HCT116 (cell line): Measurements from ENCODE around the gene RBMS1. TPM values are rescaled to one million over a fixed set of nuclear protein-coding genes. Genes with fewer than 3 reads are reported as not detected.

Source experiments
- ATAC-seq: fragments of 200-7000 bp; cut with Tn5 transposase; 2 replicates; pipeline ENCODE4 v1.9.1; 2020; ENCODE audit warnings: mild to moderate bottlenecking, moderate library complexity
- BruUV-seq: library from RNA; stranded (reverse); fragments of 400-500 nt; replicated peaks from 2 replicates; lab custom pipeline; 2021; lab: Mats Ljungman, UMichigan
- CTCF ChIA-PET: fragments of 300-600 bp; sonication (Branson Sonifier 250); formaldehyde crosslinking; loops from one replicate; lab custom pipeline; 2021; ENCODE audit warnings: antibody characterized with exemption; lab: Charles Lee
- POLR2A ChIA-PET: fragments of 300-600, 350-600 bp; sonication (Branson Sonifier 250); formaldehyde crosslinking; loops from one replicate; lab custom pipeline; 2021; ENCODE audit warnings: antibody characterized with exemption; lab: Charles Lee
- RAD21 ChIA-PET, 2 experiments: fragments of 300-600 bp; sonication (Branson Sonifier 250); formaldehyde crosslinking; loops; one replicate each; lab custom pipeline; 2023; ENCODE audit warnings: low total read pairs in 2 of 2; ENCODE audit not compliant: uncharacterized antibody in 2 of 2, unreplicated experiment in 2 of 2, low non-redundant PET in 1 of 2; lab: Charles Lee
- DNase-seq: peaks from one replicate; pipeline ENCODE4 v3.0.0-alpha.2; 2010; ENCODE audit warnings: low read depth, low spot score
- H2AFZ ChIP-seq: fragments of 200-600 bp; shearing (Covaris generic), sonication (generic); 2 replicates; pipeline ENCODE4 v1.6.1; 2017; ENCODE audit warnings: low read depth, mixed run types, mixed read lengths, antibody characterized with exemption, low read length; ENCODE audit not compliant: poor library complexity, severe bottlenecking
- H3K27ac ChIP-seq: 2 replicates; pipeline ENCODE4 v1.5.1; 2012; ENCODE audit warnings: low read depth, low read length
- H3K27me3 ChIP-seq: fragments of 200-600 bp; sonication (generic); 2 replicates; pipeline ENCODE4 v1.6.1; 2016; ENCODE audit warnings: mixed run types, low read length, mixed read lengths; ENCODE audit not compliant: insufficient read depth
- H3K36me3 ChIP-seq, 2 experiments: fragments of 200-500 bp in 1 of 2; fragments of 200-600 bp in 1 of 2; sonication (Bioruptor generic) in 1 of 2; sonication (generic) in 1 of 2; 2 replicates each; pipeline versions ENCODE4 v1.5.1 to v1.6.1; 2014 to 2016; ENCODE audit warnings: low read length in 2 of 2, inconsistent platforms in 1 of 2, mixed read lengths in 1 of 2, mixed run types in 1 of 2; ENCODE audit not compliant: insufficient read depth in 2 of 2, control insufficient read depth in 1 of 2
- H3K4me1 ChIP-seq, 2 experiments: fragments of 200-600 bp in 1 of 2; sonication (generic) in 1 of 2; 2 replicates each; pipeline versions ENCODE4 v1.5.1 to v1.6.1; 2012 to 2017; ENCODE audit warnings: low read length in 2 of 2, inconsistent platforms in 1 of 2, mild to moderate bottlenecking in 1 of 2, mixed read lengths in 1 of 2, mixed run types in 1 of 2, moderate library complexity in 1 of 2; ENCODE audit not compliant: insufficient read depth in 2 of 2, control insufficient read depth in 1 of 2
- H3K4me2 ChIP-seq: fragments of 200-600 bp; sonication (generic); 2 replicates; pipeline ENCODE4 v1.6.1; 2017; ENCODE audit warnings: mixed run types, low read length, mixed read lengths
- H3K4me3 ChIP-seq, 2 experiments: fragments of 200-600 bp in 1 of 2; sonication (generic) in 1 of 2; replicated peaks in 1 of 2; 2 replicates each; pipeline ENCODE4 v1.5.1; 2011 to 2016; ENCODE audit warnings: low read length in 2 of 2, control low read depth in 1 of 2, low read depth in 1 of 2, mild to moderate bottlenecking in 1 of 2, mixed read lengths in 1 of 2, mixed run types in 1 of 2
- H3K79me2 ChIP-seq: fragments of 200-600 bp; sonication (generic); 2 replicates; pipeline ENCODE4 v1.6.1; 2017; ENCODE audit warnings: mild to moderate bottlenecking, mixed run types, low read length, moderate library complexity, mixed read lengths; ENCODE audit not compliant: insufficient read depth
- H3K9ac ChIP-seq: fragments of 200-600 bp; sonication (generic); 2 replicates; pipeline ENCODE4 v1.6.1; 2016; ENCODE audit warnings: low read length, mixed read lengths
- H3K9me2 ChIP-seq: fragments of 200-600 bp; sonication (generic), shearing (Covaris generic); 2 replicates; pipeline ENCODE4 v1.6.1; 2017; ENCODE audit warnings: mixed run types, mild to moderate bottlenecking, moderate library complexity; ENCODE audit not compliant: insufficient read depth
- H3K9me3 ChIP-seq, 2 experiments: fragments of 200-500 bp in 1 of 2; fragments of 200-600 bp in 1 of 2; sonication (Bioruptor generic) in 1 of 2; sonication (generic) in 1 of 2; 2 replicates each; pipeline ENCODE4 v1.6.1; 2014 to 2017; ENCODE audit warnings: low read length in 2 of 2, mixed read lengths in 2 of 2, inconsistent platforms in 1 of 2, low read depth in 1 of 2, mild to moderate bottlenecking in 1 of 2, mixed run types in 1 of 2, moderate library complexity in 1 of 2; ENCODE audit not compliant: control insufficient read depth in 1 of 2, insufficient read depth in 1 of 2
- H4K20me1 ChIP-seq: fragments of 200-600 bp; sonication (generic), shearing (Covaris generic); 2 replicates; pipeline ENCODE4 v1.6.1; 2017; ENCODE audit warnings: mixed run types, mild to moderate bottlenecking, moderate library complexity; ENCODE audit not compliant: insufficient read depth
- CBX3 ChIP-seq: IDR thresholded peaks from 2 replicates; pipeline ENCODE4 v1.6.1; 2012; ENCODE audit warnings: low read depth
- CEBPB ChIP-seq: IDR thresholded peaks from 2 replicates; pipeline ENCODE4 v1.6.1; 2012; ENCODE audit warnings: low read depth
- EGR1 ChIP-seq: IDR thresholded peaks from 2 replicates; pipeline ENCODE4 v1.6.1; 2012; ENCODE audit warnings: low read depth
- ELF1 ChIP-seq: IDR thresholded peaks from 2 replicates; pipeline ENCODE4 v1.6.1; 2012; ENCODE audit warnings: low read depth, borderline replicate concordance
- EZH2 ChIP-seq: fragments of 200-600 bp; sonication (generic); IDR thresholded peaks from 2 replicates; pipeline ENCODE4 v1.6.1; 2017; ENCODE audit warnings: antibody characterized with exemption, mixed run types
- EZH2phosphoT487 ChIP-seq: fragments of 200-600 bp; IDR thresholded peaks from 2 replicates; pipeline ENCODE4 v1.6.1; 2018; ENCODE audit warnings: antibody characterized with exemption, borderline replicate concordance
- JUND ChIP-seq: IDR thresholded peaks from 2 replicates; pipeline ENCODE4 v1.6.1; 2012
- RAD21 ChIP-seq: IDR thresholded peaks from 2 replicates; pipeline ENCODE4 v1.6.1; 2012; ENCODE audit warnings: low read depth, mild to moderate bottlenecking
- SIN3A ChIP-seq: IDR thresholded peaks from 2 replicates; pipeline ENCODE4 v1.6.1; 2012; ENCODE audit warnings: low read depth
- SP1 ChIP-seq: IDR thresholded peaks from 2 replicates; pipeline ENCODE4 v1.6.1; 2012; ENCODE audit warnings: low read depth
- TCF7L2 ChIP-seq: IDR thresholded peaks from 2 replicates; pipeline ENCODE4 v1.7.0; 2011; ENCODE audit warnings: borderline replicate concordance, inconsistent platforms; ENCODE audit not compliant: insufficient read depth, insufficient read length; ENCODE audit errors: extremely low read depth
- YY1 ChIP-seq: IDR thresholded peaks from 2 replicates; pipeline ENCODE4 v1.6.1; 2011; ENCODE audit warnings: low read length, low read depth, moderate library complexity, mild to moderate bottlenecking; ENCODE audit not compliant: insufficient replicate concordance; ENCODE audit errors: extremely low read depth
- ZFX ChIP-seq: fragments of 450-650 bp; IDR thresholded peaks from 2 replicates; pipeline ENCODE4 v1.6.1; 2017
- ZNF274 ChIP-seq: fragments of 200-500 bp; sonication (Bioruptor generic); IDR thresholded peaks from 2 replicates; pipeline ENCODE4 v1.6.1; 2014; ENCODE audit warnings: mild to moderate bottlenecking, low read depth, low read length, inconsistent platforms
- intact Hi-C: fragments of 100-400 bp; cut with micrococcal nuclease; formaldehyde crosslinking; loops from 2 replicates; pipeline ENCODE4 v1.10.0; 2022
- total RNA-seq: library from RNA; stranded (reverse); gene quantifications from one replicate; pipeline ENCODE4 v1.2.1, GENCODE V29; 2021; ENCODE audit not compliant: unreplicated experiment
- TF ChIP-seq, protein P1 (sequence below): IDR thresholded peaks from 2 replicates; pipeline ENCODE4 v1.6.1; 2012; ENCODE audit warnings: low read depth
- TF ChIP-seq, protein P2 (sequence below): IDR thresholded peaks from 2 replicates; pipeline ENCODE4 v1.6.1; 2011; ENCODE audit warnings: mild to moderate bottlenecking, low read length, moderate library complexity; ENCODE audit not compliant: insufficient replicate concordance; ENCODE audit errors: extremely low read depth
- TF ChIP-seq, protein P3 (sequence below), 3 experiments: fragments of 200-600 bp in 1 of 3; sonication (generic) in 1 of 3; IDR thresholded peaks in 2 of 3; conservative IDR thresholded peaks in 1 of 3; 2 replicates each; pipeline ENCODE4 v1.5.1; 2012 to 2017; ENCODE audit warnings: low read depth in 2 of 3, low read length in 2 of 3, antibody characterized with exemption in 1 of 3, borderline replicate concordance in 1 of 3, control low read depth in 1 of 3, mild to moderate bottlenecking in 1 of 3, mixed read lengths in 1 of 3, mixed run types in 1 of 3, moderate library complexity in 1 of 3; ENCODE audit not compliant: insufficient read depth in 1 of 3
- TF ChIP-seq, protein P4 (sequence below): IDR thresholded peaks from 2 replicates; pipeline ENCODE4 v1.6.1; 2012

RBMS1 gene
- total RNA-seq, 1 experiment from 2014 or later = 17.6 TPM

DNA sequence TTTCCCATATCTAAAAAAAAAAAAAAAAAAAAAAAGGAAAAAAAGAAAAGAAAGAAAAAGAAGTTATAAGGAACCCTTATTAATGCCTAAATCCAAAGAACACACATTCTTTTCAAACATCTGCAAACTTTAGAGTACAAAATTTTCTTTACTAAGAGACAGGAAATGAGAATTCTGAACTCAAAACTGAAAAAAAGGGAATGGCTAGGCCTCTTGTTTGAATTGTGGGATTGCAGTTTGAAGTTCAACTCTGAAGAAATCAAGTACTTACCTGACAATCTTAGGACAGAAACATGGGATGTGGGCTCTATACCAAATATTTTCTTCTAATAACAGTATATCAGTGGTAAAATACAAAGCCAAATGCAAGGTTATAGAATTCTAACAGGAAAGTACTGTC lies 175.4 kb downstream of the RBMS1 start:
- H3K36me3 ChIP-seq = no peaks in the 10 kb centered on the region
- H2AFZ ChIP-seq = no peak overlapping the region
- no peak overlapping the region for H3K4me2 ChIP-seq
- ChIA-PET CTCF (no interaction called here), RAD21 (no interaction called here), POLR2A (no interaction called here)
- no peaks in the 10 kb centered on the region for H3K4me1 ChIP-seq
- no peak for TF ChIP-seq ZFX
- no peak for TF ChIP-seq ZNF274
- no peak for TF ChIP-seq RAD21
- no peak for TF ChIP-seq TCF7L2
- TF ChIP-seq EZH2phosphoT487 = no peak
- TF ChIP-seq, protein P1, sequence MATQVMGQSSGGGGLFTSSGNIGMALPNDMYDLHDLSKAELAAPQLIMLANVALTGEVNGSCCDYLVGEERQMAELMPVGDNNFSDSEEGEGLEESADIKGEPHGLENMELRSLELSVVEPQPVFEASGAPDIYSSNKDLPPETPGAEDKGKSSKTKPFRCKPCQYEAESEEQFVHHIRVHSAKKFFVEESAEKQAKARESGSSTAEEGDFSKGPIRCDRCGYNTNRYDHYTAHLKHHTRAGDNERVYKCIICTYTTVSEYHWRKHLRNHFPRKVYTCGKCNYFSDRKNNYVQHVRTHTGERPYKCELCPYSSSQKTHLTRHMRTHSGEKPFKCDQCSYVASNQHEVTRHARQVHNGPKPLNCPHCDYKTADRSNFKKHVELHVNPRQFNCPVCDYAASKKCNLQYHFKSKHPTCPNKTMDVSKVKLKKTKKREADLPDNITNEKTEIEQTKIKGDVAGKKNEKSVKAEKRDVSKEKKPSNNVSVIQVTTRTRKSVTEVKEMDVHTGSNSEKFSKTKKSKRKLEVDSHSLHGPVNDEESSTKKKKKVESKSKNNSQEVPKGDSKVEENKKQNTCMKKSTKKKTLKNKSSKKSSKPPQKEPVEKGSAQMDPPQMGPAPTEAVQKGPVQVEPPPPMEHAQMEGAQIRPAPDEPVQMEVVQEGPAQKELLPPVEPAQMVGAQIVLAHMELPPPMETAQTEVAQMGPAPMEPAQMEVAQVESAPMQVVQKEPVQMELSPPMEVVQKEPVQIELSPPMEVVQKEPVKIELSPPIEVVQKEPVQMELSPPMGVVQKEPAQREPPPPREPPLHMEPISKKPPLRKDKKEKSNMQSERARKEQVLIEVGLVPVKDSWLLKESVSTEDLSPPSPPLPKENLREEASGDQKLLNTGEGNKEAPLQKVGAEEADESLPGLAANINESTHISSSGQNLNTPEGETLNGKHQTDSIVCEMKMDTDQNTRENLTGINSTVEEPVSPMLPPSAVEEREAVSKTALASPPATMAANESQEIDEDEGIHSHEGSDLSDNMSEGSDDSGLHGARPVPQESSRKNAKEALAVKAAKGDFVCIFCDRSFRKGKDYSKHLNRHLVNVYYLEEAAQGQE = no peak
- no peak for TF ChIP-seq CBX3
- TF ChIP-seq ELF1 = no peak
- no peak for TF ChIP-seq JUND
- TF ChIP-seq, protein P2, sequence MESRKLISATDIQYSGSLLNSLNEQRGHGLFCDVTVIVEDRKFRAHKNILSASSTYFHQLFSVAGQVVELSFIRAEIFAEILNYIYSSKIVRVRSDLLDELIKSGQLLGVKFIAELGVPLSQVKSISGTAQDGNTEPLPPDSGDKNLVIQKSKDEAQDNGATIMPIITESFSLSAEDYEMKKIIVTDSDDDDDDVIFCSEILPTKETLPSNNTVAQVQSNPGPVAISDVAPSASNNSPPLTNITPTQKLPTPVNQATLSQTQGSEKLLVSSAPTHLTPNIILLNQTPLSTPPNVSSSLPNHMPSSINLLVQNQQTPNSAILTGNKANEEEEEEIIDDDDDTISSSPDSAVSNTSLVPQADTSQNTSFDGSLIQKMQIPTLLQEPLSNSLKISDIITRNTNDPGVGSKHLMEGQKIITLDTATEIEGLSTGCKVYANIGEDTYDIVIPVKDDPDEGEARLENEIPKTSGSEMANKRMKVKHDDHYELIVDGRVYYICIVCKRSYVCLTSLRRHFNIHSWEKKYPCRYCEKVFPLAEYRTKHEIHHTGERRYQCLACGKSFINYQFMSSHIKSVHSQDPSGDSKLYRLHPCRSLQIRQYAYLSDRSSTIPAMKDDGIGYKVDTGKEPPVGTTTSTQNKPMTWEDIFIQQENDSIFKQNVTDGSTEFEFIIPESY = no peak
- TF ChIP-seq, protein P3, sequence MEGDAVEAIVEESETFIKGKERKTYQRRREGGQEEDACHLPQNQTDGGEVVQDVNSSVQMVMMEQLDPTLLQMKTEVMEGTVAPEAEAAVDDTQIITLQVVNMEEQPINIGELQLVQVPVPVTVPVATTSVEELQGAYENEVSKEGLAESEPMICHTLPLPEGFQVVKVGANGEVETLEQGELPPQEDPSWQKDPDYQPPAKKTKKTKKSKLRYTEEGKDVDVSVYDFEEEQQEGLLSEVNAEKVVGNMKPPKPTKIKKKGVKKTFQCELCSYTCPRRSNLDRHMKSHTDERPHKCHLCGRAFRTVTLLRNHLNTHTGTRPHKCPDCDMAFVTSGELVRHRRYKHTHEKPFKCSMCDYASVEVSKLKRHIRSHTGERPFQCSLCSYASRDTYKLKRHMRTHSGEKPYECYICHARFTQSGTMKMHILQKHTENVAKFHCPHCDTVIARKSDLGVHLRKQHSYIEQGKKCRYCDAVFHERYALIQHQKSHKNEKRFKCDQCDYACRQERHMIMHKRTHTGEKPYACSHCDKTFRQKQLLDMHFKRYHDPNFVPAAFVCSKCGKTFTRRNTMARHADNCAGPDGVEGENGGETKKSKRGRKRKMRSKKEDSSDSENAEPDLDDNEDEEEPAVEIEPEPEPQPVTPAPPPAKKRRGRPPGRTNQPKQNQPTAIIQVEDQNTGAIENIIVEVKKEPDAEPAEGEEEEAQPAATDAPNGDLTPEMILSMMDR (IDR thresholded peaks at IDR 0.05 in 2 of 3, conservative IDR thresholded peaks at IDR 0.05 in 1 of 3; ENCODE audit: borderline replicate concordance in 1 of 3, insufficient read depth in 1 of 3, low read depth in 2 of 3, low read length in 2 of 3) = no peak
- TF ChIP-seq CEBPB = no peak
- no peak for TF ChIP-seq SIN3A
- TF ChIP-seq YY1 = no peak
- TF ChIP-seq EGR1 = no peak
- TF ChIP-seq SP1 = no peak
- TF ChIP-seq EZH2 = no peak
- TF ChIP-seq, protein P4, sequence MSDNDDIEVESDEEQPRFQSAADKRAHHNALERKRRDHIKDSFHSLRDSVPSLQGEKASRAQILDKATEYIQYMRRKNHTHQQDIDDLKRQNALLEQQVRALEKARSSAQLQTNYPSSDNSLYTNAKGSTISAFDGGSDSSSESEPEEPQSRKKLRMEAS = no peak
- ATAC-seq (no peak), DNase-seq (no peak)
- H3K79me2 ChIP-seq = no peaks in the 10 kb centered on the region
- H3K9ac ChIP-seq = no peak overlapping the region
- no peak overlapping the region for H3K4me3 ChIP-seq
- no peaks in the 10 kb centered on the region for H3K9me2 ChIP-seq
- intact Hi-C loops = no loop called here
- no peak overlapping the region for H3K27ac ChIP-seq
- H4K20me1 ChIP-seq = no peaks in the 10 kb centered on the region
- H3K27me3 ChIP-seq = no peaks in the 10 kb centered on the region
- no TSS peak for BruUV-seq
- no peaks in the 10 kb centered on the region for H3K9me3 ChIP-seq
